Fibroblast of peridontal ligament (primary cell): Measurements from ENCODE around the gene PRKG2.
"Not testable (repeated sequence)": the region's sequence is repeated elsewhere in the genome, so short reads cannot be mapped to it uniquely, and the experiment has no call there.

Experiments
- DNase-seq: peaks from one replicate; pipeline ENCODE4 v3.0.0-alpha.2; 2010; ENCODE audit errors: extremely low read depth

PRKG2 gene

GRCh38 chr4:81153714-81154323 lies 61.2 kb downstream of the PRKG2 start:
- DNase-seq = not testable (repeated sequence)

- no peak for DNase-seq
These were observed 61.9 kb downstream of the PRKG2 start for GRCh38 chr4:81152839-81153713.

GRCh38 chr4:81149976-81150375 lies 65.0 kb downstream of the PRKG2 start:
- no peak for DNase-seq

GRCh38 chr4:81148576-81148975 lies 66.4 kb downstream of the PRKG2 start:
- no peak for DNase-seq

- DNase-seq = no peak
These were observed 68.6 kb downstream of the PRKG2 start for GRCh38 chr4:81146466-81146865.

GRCh38 chr4:81143183-81143582 lies 71.8 kb downstream of the PRKG2 start:
- no peak for DNase-seq

GRCh38 chr4:81142744-81143143 lies 72.3 kb downstream of the PRKG2 start:
- no peak for DNase-seq

- no peak for DNase-seq
These were observed 77.1 kb downstream of the PRKG2 start for GRCh38 chr4:81137894-81138293.

GRCh38 chr4:81137446-81137845 lies 77.6 kb downstream of the PRKG2 start:
- DNase-seq = peak; percentile 68

GRCh38 chr4:81136161-81136905 lies 78.7 kb downstream of the PRKG2 start:
- DNase-seq = peak; percentile 99

GRCh38 chr4:81135501-81135900 lies 79.5 kb downstream of the PRKG2 start:
- peak; percentile 49 for DNase-seq

GRCh38 chr4:81131563-81131962 lies 83.5 kb downstream of the PRKG2 start:
- DNase-seq = no peak

GRCh38 chr4:81131066-81131465 lies 84.0 kb downstream of the PRKG2 start:
- no peak for DNase-seq

GRCh38 chr4:81130569-81130968 lies 84.5 kb downstream of the PRKG2 start:
- no peak for DNase-seq

- no peak for DNase-seq
These were observed 95.0 kb downstream of the PRKG2 start for GRCh38 chr4:81120055-81120454.

GRCh38 chr4:81118086-81118485 lies 96.9 kb downstream of the PRKG2 start:
- no peak for DNase-seq

GRCh38 chr4:81116566-81116965 lies 98.5 kb downstream of the PRKG2 start:
- DNase-seq = no peak

- no peak for DNase-seq
These were observed 102.0 kb downstream of the PRKG2 start for GRCh38 chr4:81113024-81113423.

- DNase-seq = no peak
These were observed 105.7 kb downstream of the PRKG2 start for GRCh38 chr4:81109356-81109755.

GRCh38 chr4:81106150-81106549 lies 108.9 kb downstream of the PRKG2 start:
- no peak for DNase-seq

- no peak for DNase-seq
These were observed 112.9 kb downstream of the PRKG2 start for GRCh38 chr4:81102107-81102506.

- DNase-seq = peak; percentile 82
These were observed 118.5 kb downstream of the PRKG2 start for GRCh38 chr4:81096566-81096965.

- no peak for DNase-seq
These were observed 119.6 kb downstream of the PRKG2 start for GRCh38 chr4:81095389-81095788.
